HG02798 (cell line): ENCODE data around the gene IRF7.

Experiments
- ATAC-seq: cut with Tn5 transposase; IDR thresholded peaks from one replicate; pipeline ENCODE4 v1.9.1; 2021; ENCODE audit warnings: mild to moderate bottlenecking; ENCODE audit not compliant: unreplicated experiment, poor library complexity

Gene IRF7

DNA sequence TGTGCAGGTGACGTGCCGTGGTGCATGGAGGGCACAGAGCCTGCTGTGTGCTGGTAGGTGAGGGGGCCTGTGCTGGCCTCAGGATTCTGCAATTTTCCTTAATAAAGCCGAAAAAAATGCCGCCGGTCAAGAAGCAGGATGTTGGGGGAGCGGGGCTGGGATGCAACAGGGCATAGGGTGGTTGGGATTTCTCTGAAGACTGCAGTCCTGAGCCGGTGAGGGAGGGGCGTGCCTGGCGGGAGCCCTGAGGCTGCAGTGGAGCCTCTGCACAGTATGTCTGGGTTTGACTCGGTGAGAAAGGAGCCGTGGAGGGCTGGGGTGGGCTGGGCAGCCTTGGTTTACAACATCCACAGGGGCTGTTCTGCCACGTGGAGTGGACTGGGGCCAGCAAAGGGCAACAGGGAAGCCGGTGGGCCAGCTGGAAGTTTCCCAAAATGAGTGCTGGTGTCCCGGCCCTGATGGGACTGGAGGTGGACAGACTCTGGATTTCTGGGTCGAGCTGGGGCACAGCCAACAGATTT is 7.7 kb upstream of the IRF7 start:
- no peak for ATAC-seq

DNA sequence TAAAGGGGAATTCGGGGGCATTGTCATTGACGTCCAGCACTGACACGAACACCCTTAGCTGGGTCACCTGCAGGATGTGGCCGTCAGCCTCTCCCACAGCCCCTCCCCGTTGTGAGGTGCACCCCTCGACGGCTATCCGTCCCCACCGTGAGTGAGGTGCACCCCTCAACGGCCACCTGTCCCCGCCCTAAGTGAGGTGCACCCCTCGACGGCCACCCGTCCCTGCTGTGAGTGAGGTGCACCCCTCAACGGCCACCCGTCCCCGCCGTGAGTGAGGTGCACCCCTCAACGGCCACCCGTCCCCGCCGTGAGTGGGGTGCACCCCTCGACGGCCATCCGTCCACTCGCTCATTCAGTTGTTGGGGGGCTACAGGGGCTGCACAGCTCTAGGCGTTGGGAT is 6.1 kb upstream of the IRF7 start:
- ATAC-seq: no peak

DNA sequence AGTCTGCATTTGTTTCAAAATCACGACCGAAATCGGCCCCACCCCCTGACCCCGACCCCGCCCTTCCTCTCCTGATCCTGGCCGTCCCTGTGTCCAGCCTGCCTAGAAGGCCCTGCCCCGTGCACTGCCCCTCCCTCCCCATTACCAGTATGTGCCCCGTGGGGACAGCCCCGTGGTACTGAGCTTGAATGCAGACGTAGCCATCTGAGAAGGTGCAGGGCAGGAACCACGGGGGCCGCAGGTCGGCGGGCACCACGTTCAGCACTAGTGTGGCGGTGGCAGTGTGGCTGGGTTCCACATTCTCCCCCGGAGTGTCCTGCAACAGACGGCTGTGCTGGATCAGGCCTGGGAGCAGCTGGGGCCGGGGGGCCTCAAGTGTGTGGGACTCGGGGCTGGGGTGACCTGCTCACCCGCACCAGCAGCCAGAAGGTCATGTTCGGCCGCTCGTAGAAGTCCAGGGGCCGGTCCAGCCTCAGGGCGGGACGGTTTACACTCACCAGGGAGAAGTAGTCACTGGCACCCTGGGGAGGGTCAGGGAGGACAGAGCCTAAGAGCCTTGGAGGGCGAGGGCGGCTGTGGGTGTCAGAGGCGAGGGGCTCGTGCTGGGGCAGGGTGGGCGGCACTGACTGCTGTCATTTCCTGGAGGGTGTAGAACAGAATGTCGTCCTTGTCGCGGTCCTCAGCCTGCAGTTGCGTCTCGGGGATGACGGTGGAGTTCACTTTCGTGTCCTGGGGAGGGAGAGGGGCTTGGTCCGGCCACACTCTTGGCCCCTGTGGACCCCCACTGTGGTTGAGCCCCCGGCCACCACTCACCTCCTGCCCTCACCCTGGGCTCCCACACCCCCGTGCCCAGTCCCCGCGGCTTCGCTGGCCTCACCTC is 5.4 kb upstream of the IRF7 start:
- ATAC-seq: no peak

DNA sequence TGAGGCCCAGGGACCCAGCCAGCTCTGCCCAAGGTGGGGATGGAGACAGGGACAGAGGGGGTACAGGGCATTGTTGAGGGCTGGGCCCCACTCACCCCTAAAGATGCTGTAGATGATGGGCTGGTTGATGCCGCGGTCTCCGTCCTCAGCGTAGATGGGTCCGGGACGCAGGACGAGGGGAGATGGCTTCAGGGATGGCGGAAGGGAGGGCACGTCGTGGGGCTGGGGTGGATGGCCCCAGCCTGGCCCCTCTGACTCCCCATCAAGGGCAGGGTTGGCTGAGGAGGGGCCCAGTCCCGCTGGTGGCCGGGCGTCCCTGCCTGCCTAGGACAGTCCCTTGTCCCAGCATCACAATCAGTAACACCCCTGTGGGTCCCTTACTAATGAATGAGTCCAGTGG is 4.5 kb upstream of the IRF7 start:
- ATAC-seq: no peak

DNA sequence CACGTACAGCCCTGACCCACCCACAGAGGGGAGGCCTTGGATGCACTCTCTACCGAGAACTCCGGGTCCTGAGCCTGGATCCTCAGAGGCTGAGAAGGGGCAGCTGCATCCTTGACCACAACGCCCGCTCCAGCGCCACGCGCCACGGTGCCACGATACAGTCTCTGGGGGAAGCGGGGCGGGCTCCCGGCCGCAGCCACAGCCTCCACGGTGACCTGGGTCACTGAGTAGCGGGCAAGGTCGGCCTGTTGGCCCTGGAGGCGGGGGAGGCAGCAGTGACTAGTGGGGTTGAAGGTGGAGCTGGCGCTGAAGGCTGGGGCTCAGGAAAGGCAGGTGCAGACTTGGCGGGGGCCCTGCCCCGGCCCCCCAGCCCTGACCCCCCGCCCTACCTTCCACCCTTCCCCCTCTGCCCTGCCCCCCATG is 3.9 kb upstream of the IRF7 start:
- no peak for ATAC-seq

DNA sequence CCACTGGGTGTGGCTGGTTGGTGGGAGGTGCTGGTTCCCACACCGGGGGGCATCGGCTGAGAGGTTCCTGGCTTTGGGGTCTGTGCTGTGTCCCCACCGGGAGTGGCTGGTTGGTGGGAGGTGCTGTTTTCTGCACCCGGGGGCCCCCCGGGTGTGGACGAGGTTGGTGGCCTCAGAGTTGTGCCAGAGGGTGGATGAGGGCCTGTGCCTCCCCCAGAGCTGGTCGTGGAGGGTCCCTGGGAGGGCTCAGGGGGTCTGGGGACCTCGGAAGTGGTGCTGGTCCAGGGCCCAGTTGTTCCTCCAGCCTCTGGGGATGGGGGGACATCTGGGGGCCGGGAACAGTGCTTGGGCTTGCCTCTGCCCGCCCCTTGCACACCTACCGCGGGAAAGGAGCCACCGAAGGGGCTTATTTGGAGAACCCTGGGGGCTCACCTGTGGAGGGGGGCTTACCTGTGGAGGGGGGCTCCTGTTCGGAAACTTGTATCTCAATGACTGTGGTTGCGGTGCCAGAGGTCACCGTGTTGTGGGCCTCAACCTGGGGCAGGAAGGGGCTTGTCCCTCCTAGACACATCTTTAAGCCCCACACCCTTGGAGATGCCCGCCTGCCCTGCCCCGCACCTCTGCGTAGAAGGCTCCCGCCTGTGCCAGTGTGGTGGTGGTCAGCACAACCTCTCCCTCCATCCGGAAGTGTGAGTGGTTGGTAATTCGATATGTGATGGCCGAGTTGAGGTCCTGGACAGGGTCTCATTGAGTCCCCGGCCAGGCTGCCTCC is 3.3 kb upstream of the IRF7 start:
- no peak for ATAC-seq

DNA sequence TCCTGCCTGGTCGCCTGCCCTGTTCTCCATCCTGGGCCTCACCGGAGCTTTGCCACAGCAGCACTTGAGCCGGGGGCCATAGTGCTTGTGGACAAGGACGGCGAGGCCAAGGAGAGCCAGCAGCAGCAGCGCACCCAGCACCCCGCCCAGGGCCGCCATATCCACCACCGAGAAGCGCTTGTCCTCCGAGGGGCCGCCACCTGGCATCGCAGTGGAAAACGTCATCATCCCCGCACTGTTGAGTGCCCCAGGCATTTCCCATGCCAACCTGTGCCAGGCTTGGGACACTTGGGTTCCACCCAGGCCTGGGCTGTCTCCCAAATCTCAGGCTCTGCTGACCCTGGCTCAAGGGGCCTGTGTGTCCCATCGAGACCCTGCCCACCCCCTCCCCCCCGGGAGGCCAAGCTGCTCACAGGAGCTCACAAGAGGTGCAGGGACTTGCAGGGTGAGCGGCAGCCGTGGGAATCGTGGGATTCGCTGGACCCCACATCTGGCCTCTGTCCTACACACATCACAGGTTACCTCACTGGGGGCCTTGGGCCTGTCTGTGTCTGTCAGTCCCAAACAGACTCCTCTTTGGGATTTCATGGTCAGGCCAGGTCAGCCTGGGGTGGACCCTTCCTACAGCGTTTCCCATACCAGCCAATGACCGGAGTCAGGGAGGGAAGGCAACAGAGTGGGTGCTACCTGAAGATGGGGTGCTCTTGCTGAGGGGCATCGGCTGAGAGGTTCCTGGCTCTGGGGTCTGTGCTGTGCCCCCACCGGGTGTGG is 2.3 kb upstream of the IRF7 start:
- ATAC-seq: no peak

DNA sequence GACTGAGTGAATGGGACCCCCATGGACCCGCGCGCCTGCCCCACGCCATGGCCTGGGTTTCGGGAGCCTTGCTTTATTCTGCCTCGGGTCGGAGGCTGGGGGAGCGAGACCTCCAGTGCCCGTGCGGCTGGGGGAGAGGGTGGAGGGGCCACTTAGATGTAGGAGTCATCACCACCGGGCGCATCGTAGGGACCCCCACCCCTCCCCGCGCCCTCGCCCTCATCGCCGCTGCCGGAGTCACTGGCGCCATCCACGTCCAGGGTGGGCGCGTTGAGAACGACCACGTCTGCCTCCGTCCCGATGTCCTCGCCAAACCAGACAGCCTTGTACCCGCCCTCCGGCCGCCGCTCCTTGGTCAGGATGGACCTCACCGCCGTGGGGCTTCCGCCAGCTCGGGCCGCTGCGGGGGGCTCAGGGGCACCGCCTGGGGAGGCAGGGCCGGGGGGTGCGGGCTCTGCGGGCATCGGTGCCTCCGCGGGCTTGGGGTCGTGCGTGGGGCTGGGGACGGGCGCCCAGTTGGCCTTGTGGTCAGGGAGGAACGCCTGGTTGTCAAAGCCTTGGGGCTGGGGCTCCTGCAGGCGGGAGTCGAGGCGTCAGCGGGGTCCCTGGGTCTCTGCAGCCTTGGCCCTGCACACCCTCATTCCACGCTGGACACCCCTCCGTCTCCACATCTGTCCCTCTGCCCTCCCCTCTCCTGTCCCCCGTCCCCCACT is 1.6 kb upstream of the IRF7 start:
- ATAC-seq: no peak

DNA sequence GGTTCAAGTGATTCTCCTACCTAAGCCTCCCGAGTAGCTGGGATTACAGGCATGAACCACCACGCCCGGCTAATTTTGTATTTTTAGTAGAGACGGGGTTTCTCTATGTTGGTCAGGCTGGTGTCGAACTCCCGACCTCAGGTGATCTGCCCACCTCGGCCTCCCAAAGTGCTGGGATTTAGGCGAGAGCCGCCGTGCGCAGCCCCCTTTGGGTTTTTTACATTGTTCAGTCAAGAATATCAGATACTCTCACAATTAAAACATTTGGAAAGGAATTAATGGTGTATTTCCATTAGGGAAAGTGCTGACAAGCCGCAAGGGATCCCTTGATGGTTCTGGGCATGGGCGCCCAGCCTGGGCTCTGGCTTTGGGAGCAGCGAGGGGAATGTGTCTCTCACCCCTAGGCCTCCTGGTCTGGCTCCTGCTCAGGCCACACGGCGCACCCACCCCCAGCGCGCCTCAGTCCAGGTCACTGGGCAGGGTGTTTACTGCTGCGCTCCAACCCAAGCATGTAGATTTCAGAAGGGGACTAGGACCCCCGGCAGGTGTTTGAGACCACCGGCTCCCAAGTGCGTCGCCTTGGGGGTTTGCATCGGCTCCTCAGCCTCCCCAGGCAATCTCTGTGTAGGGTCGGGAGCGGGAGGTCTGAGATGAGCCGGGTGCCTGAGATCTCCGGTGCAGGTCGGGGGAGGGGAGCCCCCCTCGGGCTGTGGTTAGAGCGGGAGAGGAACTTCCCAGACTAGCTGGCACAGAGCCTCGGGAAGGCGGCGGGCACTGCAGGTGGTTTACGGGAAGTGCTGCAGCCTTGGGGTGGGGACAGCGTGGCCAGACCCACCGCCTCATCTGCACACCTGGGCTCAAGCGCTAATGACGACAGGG is 809 bp upstream of the IRF7 start:
- ATAC-seq: no peak

DNA sequence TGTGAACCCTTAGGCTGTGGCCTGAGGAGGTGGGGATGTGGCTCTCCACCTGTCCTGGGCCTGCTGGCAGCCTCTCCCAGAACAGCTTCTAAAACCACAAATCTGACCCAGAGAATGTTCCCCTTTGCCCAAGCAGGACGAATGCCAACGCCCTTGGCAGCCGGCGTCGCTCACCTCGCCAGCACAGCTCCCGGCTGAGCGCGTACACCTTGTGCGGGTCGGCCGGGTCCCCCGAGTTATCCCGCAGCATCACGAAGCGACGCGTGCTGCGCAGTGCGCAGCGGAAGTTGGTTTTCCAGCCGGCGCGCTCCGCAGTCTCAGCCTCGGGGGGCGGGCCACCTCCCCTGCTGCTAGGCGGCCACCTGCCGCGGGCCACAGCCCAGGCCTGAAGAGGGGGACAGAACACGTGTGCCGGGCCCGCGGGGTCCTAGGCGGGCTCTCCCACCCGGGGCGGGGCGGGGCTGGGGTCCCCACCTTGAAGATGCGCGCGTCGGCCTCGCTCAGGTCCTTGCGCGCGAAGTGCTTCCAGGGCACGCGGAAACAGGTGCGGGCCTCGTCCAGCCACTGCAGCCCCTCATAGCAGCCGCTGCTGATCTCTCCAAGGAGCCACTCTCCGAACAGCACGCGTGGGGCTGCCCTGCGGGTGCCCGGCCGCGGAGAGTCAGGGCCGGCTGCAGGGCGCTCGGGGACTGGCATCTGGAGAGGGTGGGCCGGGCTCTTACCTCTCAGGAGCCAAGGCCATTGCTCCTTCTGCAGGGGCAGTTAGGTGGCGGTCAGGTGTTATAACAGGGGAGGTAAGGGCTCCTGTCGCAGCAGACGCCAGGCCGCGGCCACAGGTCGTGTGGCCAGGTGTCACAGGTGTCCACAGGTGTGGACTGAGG is 887 bp downstream of the IRF7 start:
- ATAC-seq: peak; percentile 2

DNA sequence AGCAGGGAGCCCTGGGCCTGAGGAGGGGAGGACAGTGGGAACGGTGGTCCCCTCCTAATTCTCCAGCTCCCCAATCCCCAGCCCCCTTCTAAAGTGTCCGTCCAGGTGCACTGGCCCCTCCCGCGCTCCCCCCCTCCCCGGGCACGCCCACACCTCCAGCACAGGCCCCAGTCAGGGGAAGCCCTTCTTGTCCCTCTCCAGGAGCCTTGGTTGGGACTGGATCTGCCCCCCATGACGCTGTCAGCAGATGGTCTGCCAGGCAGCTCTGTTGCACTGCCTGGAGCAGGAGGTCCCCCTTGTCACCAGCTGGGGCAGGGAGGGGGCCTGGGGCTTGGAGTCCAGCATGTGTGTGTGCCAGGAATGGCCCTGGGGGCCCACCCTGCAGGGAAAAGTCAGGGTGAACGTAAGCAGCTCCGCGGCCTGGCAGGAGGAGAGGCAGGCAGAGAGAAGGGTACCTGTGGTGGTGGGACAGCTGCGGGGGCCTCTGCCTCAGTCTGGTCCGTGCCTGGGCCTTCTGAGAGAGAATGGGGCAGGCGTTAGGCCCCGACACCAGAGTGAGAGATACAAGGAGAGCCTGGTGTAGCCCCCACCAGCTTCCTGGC is 1.6 kb downstream of the IRF7 start:
- ATAC-seq: no peak

DNA sequence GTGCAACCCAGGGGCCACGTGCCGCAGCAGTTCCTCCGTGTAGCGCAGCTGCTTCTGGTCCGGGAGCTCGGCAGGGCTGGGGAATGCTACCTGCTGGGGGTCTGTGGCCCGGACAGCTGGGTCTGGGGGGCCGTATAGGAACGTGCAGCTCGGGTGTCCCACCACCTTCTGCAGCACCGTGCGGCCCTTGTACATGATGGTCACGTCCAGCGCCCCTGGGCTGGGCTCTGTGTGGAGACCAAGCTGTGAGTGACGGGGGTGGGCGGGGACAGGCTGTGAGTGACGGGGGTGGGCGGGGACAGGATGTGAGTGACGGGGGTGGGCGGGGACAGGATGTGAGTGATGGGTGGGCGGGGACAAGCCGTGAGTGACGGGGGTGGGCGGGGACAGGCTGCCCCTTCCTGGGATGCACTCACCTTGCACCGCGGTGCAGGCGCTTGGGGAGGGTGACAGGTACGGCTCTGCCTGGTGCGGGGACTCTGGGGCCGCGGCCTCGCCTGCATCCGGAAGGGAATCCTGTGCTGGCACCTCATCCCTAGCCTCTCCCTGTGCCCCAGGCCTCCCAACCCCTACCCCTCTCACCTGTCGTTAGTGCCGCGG is 2.3 kb downstream of the IRF7 start:
- no peak for ATAC-seq

DNA sequence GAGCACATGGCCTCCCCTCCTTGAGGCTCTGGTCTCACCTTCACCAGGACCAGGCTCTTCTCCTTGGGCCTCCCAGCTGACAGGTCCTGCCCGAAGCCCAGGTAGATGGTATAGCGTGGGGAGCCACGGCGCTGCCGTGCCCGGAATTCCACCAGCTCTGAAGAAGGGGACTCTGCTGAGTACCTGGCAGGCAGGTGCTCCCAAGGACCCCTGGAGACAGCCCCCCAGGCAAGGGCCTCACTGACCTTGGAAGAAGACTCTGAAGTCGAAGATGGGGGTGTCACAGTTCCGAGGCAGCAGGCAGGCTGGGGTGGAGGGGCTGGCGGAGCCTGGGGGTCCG is 2.8 kb downstream of the IRF7 start:
- ATAC-seq: no peak

DNA sequence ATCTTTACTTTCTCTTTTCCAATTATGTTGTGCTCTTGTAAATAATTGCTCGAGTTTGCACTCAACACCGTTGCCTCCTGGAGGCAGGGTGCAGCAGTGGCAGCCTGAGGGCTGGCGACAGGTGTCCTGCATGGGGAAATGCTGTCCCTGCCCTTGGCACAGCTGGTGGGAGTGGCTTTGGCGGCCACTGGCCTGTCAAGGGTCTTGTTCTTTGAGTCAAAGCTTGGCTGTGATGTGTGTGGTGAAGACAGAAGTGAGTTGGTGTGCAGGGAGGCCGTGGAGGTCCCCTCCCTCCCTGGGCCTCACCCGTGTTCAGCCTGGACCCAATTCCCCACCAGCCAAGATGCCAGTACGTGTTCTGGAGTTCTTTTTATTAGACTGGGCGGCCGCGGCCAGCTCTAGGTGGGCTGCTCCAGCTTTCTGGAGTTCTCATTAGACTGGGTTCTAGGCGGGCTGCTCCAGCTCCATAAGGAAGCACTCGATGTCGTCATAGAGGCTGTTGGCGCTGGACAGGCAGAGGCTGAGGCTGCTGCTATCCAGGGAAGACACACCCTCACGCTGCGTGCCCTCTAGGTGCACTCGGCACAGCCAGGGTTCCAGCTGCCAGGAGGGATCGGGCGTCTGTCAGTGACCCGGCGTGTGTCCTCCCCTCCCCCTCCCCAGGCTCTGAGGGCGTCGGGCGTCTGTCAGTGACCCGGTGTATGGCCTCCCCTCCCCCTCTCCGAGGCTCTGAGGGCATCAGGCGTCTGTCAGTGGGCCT is 3.4 kb downstream of the IRF7 start:
- no peak for ATAC-seq

DNA sequence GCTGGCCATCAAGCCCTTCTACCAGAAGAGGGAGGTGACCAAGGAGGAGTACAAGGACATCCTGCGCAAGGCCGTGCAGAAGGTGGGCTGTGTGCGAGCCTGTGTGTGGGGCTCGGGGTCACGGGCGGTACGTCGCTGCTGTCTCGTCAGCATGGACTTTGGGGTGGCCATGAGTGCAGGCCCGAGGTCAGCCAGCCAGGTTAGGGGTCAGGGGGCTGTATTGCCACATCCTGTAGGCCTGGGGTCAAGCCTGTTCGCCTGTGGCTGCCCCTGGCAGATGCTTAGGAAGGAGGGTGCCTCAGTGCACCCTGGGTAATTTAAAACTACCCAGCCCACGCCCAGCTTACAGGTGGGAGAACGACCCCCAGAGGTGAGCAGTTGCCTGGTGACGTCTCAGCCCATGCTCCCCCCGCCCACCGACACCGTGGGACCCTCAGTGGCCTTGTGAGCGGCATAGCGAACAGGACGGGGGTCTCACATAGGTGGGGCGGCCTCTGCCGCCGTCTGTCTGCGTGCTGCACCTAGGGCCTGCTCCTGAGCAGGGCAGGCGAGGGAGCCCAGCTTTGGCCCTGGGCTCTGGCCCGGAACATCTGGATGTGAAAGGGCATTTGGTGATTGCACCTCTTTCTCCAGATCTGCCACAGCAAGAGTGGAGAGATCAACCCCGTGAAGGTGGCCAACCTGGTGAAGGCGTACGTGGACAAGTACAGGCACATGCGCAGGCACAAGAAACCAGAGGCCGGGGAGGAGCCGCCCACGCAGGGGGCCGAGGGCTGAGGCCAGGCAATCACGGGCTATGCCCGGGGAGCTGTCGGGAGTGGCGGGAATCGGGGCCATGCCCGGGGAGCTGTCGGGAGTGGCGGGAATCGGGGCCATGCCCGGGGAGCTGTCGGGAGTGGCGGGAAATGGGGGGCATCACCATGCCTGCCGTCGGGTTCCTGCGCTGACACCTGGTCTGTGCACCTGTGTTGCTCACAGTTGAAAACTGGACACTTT is 4.5 kb downstream of the IRF7 start:
- ATAC-seq: no peak
